ENCODE data around the gene MPP3.

MPP3 gene

DNA sequence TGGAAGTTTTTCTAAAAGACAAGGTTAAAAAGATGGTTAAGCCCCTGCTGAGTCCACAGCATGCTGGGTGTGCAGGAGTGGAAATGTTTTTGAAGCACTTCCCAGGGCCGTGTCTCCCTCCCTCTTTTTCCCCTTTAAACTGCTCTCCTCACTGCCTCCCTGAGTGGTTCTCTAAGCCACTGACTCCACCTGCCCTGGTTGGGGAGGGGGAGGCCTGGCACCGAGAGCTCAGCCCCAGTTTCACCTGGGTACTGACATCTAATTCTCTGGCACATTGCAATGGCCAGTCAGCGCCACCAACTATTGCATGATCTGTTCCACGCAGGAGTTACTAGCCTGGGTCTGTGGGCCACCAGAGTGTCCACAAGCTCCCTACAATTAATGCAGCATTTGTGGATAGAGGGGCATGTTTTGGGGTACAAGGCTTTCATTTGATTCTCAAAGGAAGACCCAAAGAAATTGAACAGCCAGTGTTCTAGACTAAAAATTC, 22.7 kb downstream of the MPP3 start:
- Histone ChIP-seq H3K4me3 (ENCODE audit: low read length) (no peak overlapping the region), H3K9me3 (ENCODE audit: control insufficient read depth, insufficient read depth, low read length) (no peaks in the 10 kb centered on the region), H3K4me1 (ENCODE audit: control insufficient read depth, low read length) (no peaks in the 10 kb centered on the region), H3F3A (ENCODE audit: control insufficient read depth, insufficient read depth) (no peaks in the 10 kb centered on the region), H3K4me2 (ENCODE audit: low read length) (no peak overlapping the region), H4K20me1 (ENCODE audit: control insufficient read depth, insufficient read depth, low read depth, low read length) (no peaks in the 10 kb centered on the region), H3K9me2 (replicated peaks; ENCODE audit: control insufficient read depth, low read length) (no peaks in the 10 kb centered on the region), H3K27me3 (ENCODE audit: control insufficient read depth, low read length) (peaks cover 4% of the 10 kb centered on the region; the same call in 1 of the 2 replicates), H3K27ac (ENCODE audit: low read depth, low read length) (no peak overlapping the region), H3K79me2 (ENCODE audit: control insufficient read depth, low read length) (no peaks in the 10 kb centered on the region), H3K36me3 (ENCODE audit: control insufficient read depth, low read length) (no peaks in the 10 kb centered on the region)
- TF ChIP-seq, protein P1, sequence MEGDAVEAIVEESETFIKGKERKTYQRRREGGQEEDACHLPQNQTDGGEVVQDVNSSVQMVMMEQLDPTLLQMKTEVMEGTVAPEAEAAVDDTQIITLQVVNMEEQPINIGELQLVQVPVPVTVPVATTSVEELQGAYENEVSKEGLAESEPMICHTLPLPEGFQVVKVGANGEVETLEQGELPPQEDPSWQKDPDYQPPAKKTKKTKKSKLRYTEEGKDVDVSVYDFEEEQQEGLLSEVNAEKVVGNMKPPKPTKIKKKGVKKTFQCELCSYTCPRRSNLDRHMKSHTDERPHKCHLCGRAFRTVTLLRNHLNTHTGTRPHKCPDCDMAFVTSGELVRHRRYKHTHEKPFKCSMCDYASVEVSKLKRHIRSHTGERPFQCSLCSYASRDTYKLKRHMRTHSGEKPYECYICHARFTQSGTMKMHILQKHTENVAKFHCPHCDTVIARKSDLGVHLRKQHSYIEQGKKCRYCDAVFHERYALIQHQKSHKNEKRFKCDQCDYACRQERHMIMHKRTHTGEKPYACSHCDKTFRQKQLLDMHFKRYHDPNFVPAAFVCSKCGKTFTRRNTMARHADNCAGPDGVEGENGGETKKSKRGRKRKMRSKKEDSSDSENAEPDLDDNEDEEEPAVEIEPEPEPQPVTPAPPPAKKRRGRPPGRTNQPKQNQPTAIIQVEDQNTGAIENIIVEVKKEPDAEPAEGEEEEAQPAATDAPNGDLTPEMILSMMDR (IDR thresholded peaks at IDR 0.05; ENCODE audit: low read depth, low read length, poor library complexity, severe bottlenecking) = no peak
- no peak for TF ChIP-seq EZH2phosphoT487 (IDR thresholded peaks at IDR 0.05; ENCODE audit: borderline replicate concordance, low read length)

DNA sequence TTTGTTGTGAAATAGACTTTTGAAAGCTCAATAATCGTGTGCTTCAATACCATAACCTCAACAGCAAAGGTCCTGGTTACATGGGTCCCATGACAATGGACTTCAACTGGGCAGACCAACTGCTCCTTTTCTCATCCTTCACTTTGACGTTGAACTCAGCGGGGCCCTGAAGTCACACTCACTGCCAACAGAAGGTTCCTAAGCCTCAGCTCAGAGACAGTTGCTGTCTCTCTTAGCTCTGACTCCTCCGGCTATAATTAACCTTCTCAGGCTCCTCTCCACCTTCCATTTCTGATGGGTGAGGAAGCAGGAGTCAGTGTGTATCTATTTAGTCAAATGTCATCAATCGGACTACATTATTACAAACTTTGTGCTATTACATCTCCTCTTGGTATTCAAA, 23.8 kb downstream of the MPP3 start:
- Histone ChIP-seq H3K4me2 (ENCODE audit: low read length) (no peak overlapping the region), H3K4me1 (ENCODE audit: control insufficient read depth, low read length) (no peaks in the 10 kb centered on the region), H3K79me2 (ENCODE audit: control insufficient read depth, low read length) (no peaks in the 10 kb centered on the region), H3K36me3 (ENCODE audit: control insufficient read depth, low read length) (no peaks in the 10 kb centered on the region), H3K9me2 (replicated peaks; ENCODE audit: control insufficient read depth, low read length) (no peaks in the 10 kb centered on the region), H4K20me1 (ENCODE audit: control insufficient read depth, insufficient read depth, low read depth, low read length) (no peaks in the 10 kb centered on the region), H3K27me3 (ENCODE audit: control insufficient read depth, low read length) (peaks cover 5% of the 10 kb centered on the region), H3F3A (ENCODE audit: control insufficient read depth, insufficient read depth) (no peaks in the 10 kb centered on the region), H3K27ac (ENCODE audit: low read depth, low read length) (no peak overlapping the region), H3K4me3 (ENCODE audit: low read length) (no peak overlapping the region), H3K9me3 (ENCODE audit: control insufficient read depth, insufficient read depth, low read length) (no peaks in the 10 kb centered on the region)
- TF ChIP-seq EZH2phosphoT487 (IDR thresholded peaks at IDR 0.05; ENCODE audit: borderline replicate concordance, low read length) = no peak
- TF ChIP-seq, protein P1 (IDR thresholded peaks at IDR 0.05; ENCODE audit: low read depth, low read length, poor library complexity, severe bottlenecking) = no peak

DNA sequence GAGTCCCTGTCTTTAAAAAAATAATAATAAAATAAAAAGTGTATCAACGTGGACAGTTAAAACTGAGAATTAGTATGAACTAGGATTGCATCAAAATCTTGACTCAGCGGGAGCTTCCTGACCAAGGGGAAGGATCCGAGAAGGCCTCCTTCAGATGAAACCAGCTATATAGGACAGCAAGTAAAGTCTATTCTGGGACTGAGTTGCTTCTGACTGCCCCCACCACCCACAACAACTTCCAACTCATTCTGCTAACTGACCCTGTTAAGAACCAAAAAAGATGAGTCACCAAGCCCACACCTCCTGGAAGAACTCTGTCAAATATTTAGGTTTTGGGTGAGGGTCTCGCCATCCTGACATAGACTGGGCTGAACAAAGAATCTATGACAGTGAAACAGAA, 24.9 kb downstream of the MPP3 start:
- TF ChIP-seq EZH2phosphoT487 (IDR thresholded peaks at IDR 0.05; ENCODE audit: borderline replicate concordance, low read length) = no peak
- TF ChIP-seq, protein P1 (IDR thresholded peaks at IDR 0.05; ENCODE audit: low read depth, low read length, poor library complexity, severe bottlenecking) = no peak
- Histone ChIP-seq H3K4me2 (ENCODE audit: low read length) (no peak overlapping the region), H3K79me2 (ENCODE audit: control insufficient read depth, low read length) (no peaks in the 10 kb centered on the region), H4K20me1 (ENCODE audit: control insufficient read depth, insufficient read depth, low read depth, low read length) (no peaks in the 10 kb centered on the region), H3K27me3 (ENCODE audit: control insufficient read depth, low read length) (peaks cover 15% of the 10 kb centered on the region), H3K4me1 (ENCODE audit: control insufficient read depth, low read length) (no peaks in the 10 kb centered on the region), H3K9me3 (ENCODE audit: control insufficient read depth, insufficient read depth, low read length) (no peaks in the 10 kb centered on the region), H3K9me2 (replicated peaks; ENCODE audit: control insufficient read depth, low read length) (no peaks in the 10 kb centered on the region), H3F3A (ENCODE audit: control insufficient read depth, insufficient read depth) (no peaks in the 10 kb centered on the region), H3K36me3 (ENCODE audit: control insufficient read depth, low read length) (no peaks in the 10 kb centered on the region), H3K4me3 (ENCODE audit: low read length) (no peak overlapping the region), H3K27ac (ENCODE audit: low read depth, low read length) (no peak overlapping the region)

Measured in DOHH2 (cell line).